IMR-90 (cell line): Measurements from ENCODE around the gene MBD3L2B. TPM values are rescaled to one million over a fixed set of nuclear protein-coding genes. Genes with fewer than 3 reads are reported as not detected.
"Not testable (repeated sequence)": the region's sequence is repeated elsewhere in the genome, so short reads cannot be mapped to it uniquely, and the experiment has no call there.

Experiments
- ATAC-seq: fragments of 200-7000 bp; cut with Tn5 transposase; 2 replicates; pipeline ENCODE4 v1.9.1; 2020; ENCODE audit warnings: low read depth, mild to moderate bottlenecking, moderate library complexity
- BruUV-seq: library from RNA; stranded (reverse); fragments of 400-500 nt; replicated peaks from 2 replicates; lab custom pipeline; 2021; lab: Mats Ljungman, UMichigan
- CTCF ChIA-PET: fragments of 300-600 bp; formaldehyde crosslinking; extraction: SDS; loops from one replicate; lab custom pipeline; 2021; ENCODE audit warnings: antibody characterized with exemption; lab: Yijun Ruan, JAX
- POLR2A ChIA-PET: fragments of 300-600 bp; sonication (Branson Sonifier 250); formaldehyde crosslinking; loops from one replicate; lab custom pipeline; 2022; ENCODE audit warnings: antibody characterized with exemption; ENCODE audit not compliant: unreplicated experiment; lab: Charles Lee
- DNase-seq: peaks from one replicate; pipeline ENCODE4 v3.0.0; 2013
- H2AFZ ChIP-seq: replicated peaks from 2 replicates; pipeline ENCODE3; 2013; ENCODE audit warnings: low read length, mild to moderate bottlenecking; ENCODE audit not compliant: poor library complexity
- H2AK5ac ChIP-seq: 2 replicates; pipeline ENCODE4 v1.6.1; 2013; ENCODE audit warnings: low read depth, low read length, inconsistent platforms
- H2AK9ac ChIP-seq: replicated peaks from 2 replicates; pipeline ENCODE3; 2013; ENCODE audit warnings: mild to moderate bottlenecking, low read depth, low read length, moderate library complexity; ENCODE audit not compliant: poor library complexity
- H2BK120ac ChIP-seq: 2 replicates; pipeline ENCODE4 v1.6.1; 2013; ENCODE audit warnings: low read depth, low read length, inconsistent platforms
- H2BK15ac ChIP-seq: 3 replicates; pipeline ENCODE4 v1.6.1; 2013; ENCODE audit warnings: low read depth, low read length, inconsistent platforms
- H2BK20ac ChIP-seq: 2 replicates; pipeline ENCODE4 v1.6.1; 2013; ENCODE audit warnings: low read depth, mild to moderate bottlenecking, inconsistent platforms, low read length, moderate library complexity
- H2BK5ac ChIP-seq: 2 replicates; pipeline ENCODE4 v1.6.1; 2013; ENCODE audit warnings: mild to moderate bottlenecking, low read depth, low read length, inconsistent platforms; ENCODE audit not compliant: poor library complexity, severe bottlenecking
- H3K14ac ChIP-seq: replicated peaks from 2 replicates; pipeline ENCODE4 v1.6.1; 2013; ENCODE audit warnings: low read depth, low read length, inconsistent platforms
- H3K18ac ChIP-seq: 2 replicates; pipeline ENCODE4 v1.6.1; 2013; ENCODE audit warnings: low read depth, low read length, control low read depth
- H3K23ac ChIP-seq: 2 replicates; pipeline ENCODE4 v1.6.1; 2013; ENCODE audit warnings: low read depth, low read length, inconsistent platforms
- H3K27ac ChIP-seq: 2 replicates; pipeline ENCODE4 v1.5.1; 2013; ENCODE audit warnings: mild to moderate bottlenecking, control low read depth, low read length; ENCODE audit not compliant: insufficient read depth
- H3K27me3 ChIP-seq: 2 replicates; pipeline ENCODE4 v1.6.1; 2013; ENCODE audit warnings: low read length; ENCODE audit not compliant: control insufficient read depth, insufficient read depth
- H3K36me3 ChIP-seq: 2 replicates; pipeline ENCODE4 v1.6.1; 2013; ENCODE audit warnings: low read length, mixed read lengths; ENCODE audit not compliant: control insufficient read depth, insufficient read depth
- H3K4ac ChIP-seq: 2 replicates; pipeline ENCODE4 v1.6.1; 2013; ENCODE audit warnings: low read depth, low read length, inconsistent platforms
- H3K4me1 ChIP-seq: 2 replicates; pipeline ENCODE4 v1.6.1; 2013; ENCODE audit warnings: low read length, mixed read lengths; ENCODE audit not compliant: control insufficient read depth, insufficient read depth
- H3K4me2 ChIP-seq: 2 replicates; pipeline ENCODE4 v1.6.1; 2013; ENCODE audit warnings: low read depth, mild to moderate bottlenecking, control low read depth, low read length, moderate library complexity
- H3K4me3 ChIP-seq: 2 replicates; pipeline ENCODE4 v1.5.1; 2013; ENCODE audit warnings: low read depth, mild to moderate bottlenecking, control low read depth, low read length, moderate library complexity; ENCODE audit not compliant: insufficient read depth
- H3K56ac ChIP-seq: 2 replicates; pipeline ENCODE4 v1.6.1; 2013; ENCODE audit warnings: low read length, inconsistent platforms; ENCODE audit not compliant: insufficient read depth; ENCODE audit errors: extremely low read depth
- H3K79me1 ChIP-seq, 2 experiments: 2 replicates each; pipeline ENCODE4 v1.6.1; 2013; ENCODE audit warnings: low read length in 2 of 2, inconsistent platforms in 1 of 2, low read depth in 1 of 2
- H3K9ac ChIP-seq: 2 replicates; pipeline ENCODE4 v1.6.1; 2013; ENCODE audit warnings: low read depth, low read length, control low read depth
- H3K9me1 ChIP-seq: 2 replicates; pipeline ENCODE4 v1.6.1; 2013; ENCODE audit warnings: low read length, inconsistent platforms; ENCODE audit not compliant: insufficient read depth
- H3K9me3 ChIP-seq: 2 replicates; pipeline ENCODE4 v1.6.1; 2013; ENCODE audit warnings: low read length; ENCODE audit not compliant: control insufficient read depth, insufficient read depth
- H4K20me1 ChIP-seq: 2 replicates; pipeline ENCODE4 v1.6.1; 2013; ENCODE audit warnings: low read length, inconsistent platforms; ENCODE audit not compliant: insufficient read depth
- H4K5ac ChIP-seq: 2 replicates; pipeline ENCODE4 v1.6.1; 2013; ENCODE audit warnings: mild to moderate bottlenecking, low read depth, low read length, control low read depth
- H4K8ac ChIP-seq, 2 experiments: 2 replicates each; pipeline ENCODE4 v1.6.1; 2013; ENCODE audit warnings: low read depth in 2 of 2, low read length in 2 of 2, control low read depth in 1 of 2, inconsistent platforms in 1 of 2
- H4K91ac ChIP-seq: 2 replicates; pipeline ENCODE4 v1.6.1; 2013; ENCODE audit warnings: low read depth, low read length, inconsistent platforms; ENCODE audit not compliant: insufficient read depth
- CHD1 ChIP-seq: IDR thresholded peaks from 2 replicates; pipeline ENCODE4 v1.6.1; 2012; ENCODE audit warnings: low read depth, low read length, improper control_type of control experiment
- WGBS, 2 experiments: methylation state at CpG; one replicate each; pipeline versions ENCODE4 v1.1.5 to v1.1.7; 2013; ENCODE audit warnings: missing lambda C conversion rate in 2 of 2; ENCODE audit not compliant: insufficient read length in 1 of 2; ENCODE audit errors: extremely low coverage in 2 of 2; 5-methylcytosine and 5-hydroxymethylcytosine counted together
- dilution Hi-C: fragments of 300-500 bp; cut with HindIII; formaldehyde crosslinking; loops from one replicate; pipeline ENCODE4 v1.14.3; 2018; ENCODE audit warnings: low sequenced_read_pairs; ENCODE audit not compliant: unreplicated experiment
- in situ Hi-C: fragments of 300-500 bp; cut with MboI; formaldehyde crosslinking; loops from 3 replicates; pipeline ENCODE4 v1.14.3; 2019; ENCODE audit warnings: low sequenced_read_pairs, inconsistent platforms, mixed read lengths
- intact Hi-C: fragments of 100-400 bp; cut with micrococcal nuclease; formaldehyde crosslinking; loops from 2 replicates; pipeline ENCODE4 v1.10.0; 2022
- polyA plus RNA-seq, 3 experiments: library from polyadenylated mRNA; depleted of rRNA; stranded (reverse); fragments of >200 nt; gene quantifications; 2 replicates each; pipeline ENCODE4 v1.2.3, GENCODE V29; 2012; ENCODE audit warnings: low replicate concordance in 1 of 3
- total RNA-seq: library from RNA; depleted of rRNA; stranded (reverse); fragments of >200 nt; gene quantifications from 2 replicates; pipeline ENCODE4 v1.2.3, GENCODE V29; 2012

Gene MBD3L2B
- total and polyA plus RNA-seq, 2 of the 4 experiments (the other 2 are of a cell fraction), result not detected

GRCh38 chr19:7063339-7063738 is 42.1 kb upstream of the MBD3L2B start:
- no CpG with 5 or more reads among the region's 4 CpGs for WGBS, 2 experiments
- Histone ChIP-seq H3K27ac (no peak overlapping the region), H3K4me2 (no peak overlapping the region), H3K18ac (no peak overlapping the region), H3K79me1 (no peaks in the 10 kb centered on the region), H2BK120ac (no peak overlapping the region), H4K91ac (no peak overlapping the region), H4K20me1 (no peaks in the 10 kb centered on the region), H2AFZ (no peak overlapping the region), H3K14ac (no peak overlapping the region), H3K9me1 (no peaks in the 10 kb centered on the region), H3K23ac (no peak overlapping the region), H2BK20ac (no peak overlapping the region), H4K5ac (no peak overlapping the region), H3K4me1 (no peaks in the 10 kb centered on the region), H2BK15ac (no peak overlapping the region), H2BK5ac (no peak overlapping the region), H2AK5ac (no peak overlapping the region), H3K9me3 (no peaks in the 10 kb centered on the region), H3K36me3 (no peaks in the 10 kb centered on the region), H3K9ac (no peak overlapping the region), H3K4me3 (no peak overlapping the region), H3K27me3 (no peaks in the 10 kb centered on the region), H4K8ac (no peak overlapping the region), H3K56ac (no peak overlapping the region), H2AK9ac (no peak overlapping the region), H3K4ac (no peak overlapping the region)
- intact Hi-C loops, result loop anchor here (10.0 kb wide), 1 partner anchor 329 kb away; the partner anchor contains the start of genes GPR108 and TRIP10
- BruUV-seq, result no TSS peak
- in situ Hi-C loops, result no loop called here
- no peak for DNase-seq
- TF ChIP-seq CHD1, result no peak
- ChIA-PET CTCF (no interaction called here), POLR2A (no interaction called here)
- no peak for ATAC-seq
- dilution Hi-C loops, result no loop called here

- H3K9me3 ChIP-seq, H3K27me3 ChIP-seq, H2AFZ ChIP-seq, POLR2A ChIA-PET, BruUV-seq, H3K27ac ChIP-seq, H3K4ac ChIP-seq, H3K4me2 ChIP-seq, H2AK5ac ChIP-seq, H2BK20ac ChIP-seq, dilution Hi-C loops, H3K9me1 ChIP-seq, H2AK9ac ChIP-seq, H4K91ac ChIP-seq, H3K14ac ChIP-seq, H3K9ac ChIP-seq, H4K8ac ChIP-seq, H3K4me1 ChIP-seq, H3K79me1 ChIP-seq, H2BK5ac ChIP-seq, H2BK120ac ChIP-seq, H3K36me3 ChIP-seq, in situ Hi-C loops, H3K18ac ChIP-seq, H3K56ac ChIP-seq, DNase-seq, H4K20me1 ChIP-seq, H3K23ac ChIP-seq, H3K4me3 ChIP-seq, CTCF ChIA-PET, H4K5ac ChIP-seq, H2BK15ac ChIP-seq, ATAC-seq: not testable (repeated sequence)
- no CpG with 5 or more reads among the region's 2 CpGs for WGBS, 2 experiments
- intact Hi-C loops, result loop anchor here (10.0 kb wide), 1 partner anchor 325 kb away; the partner anchor contains the start of genes GPR108 and TRIP10
Measured at GRCh38 chr19:7059977-7060376, 38.7 kb upstream of the MBD3L2B start.
